ENCODE measurements around the gene SRD5A1.

Gene SRD5A1

GRCh38 chr5:6674421-6674820 is 41.2 kb downstream of the SRD5A1 start:
- no peak overlapping the region for H3K4me2 ChIP-seq (ENCODE audit: low read length)
- H3K9me3 ChIP-seq (ENCODE audit: control insufficient read depth, low read length), result no peaks in the 10 kb centered on the region
- no peak overlapping the region for H3K4me3 ChIP-seq (ENCODE audit: low read depth, low read length)
- H3K36me3 ChIP-seq (ENCODE audit: control insufficient read depth, insufficient read depth, low read length), result no peaks in the 10 kb centered on the region
- H3K4me1 ChIP-seq, result no peaks in the 10 kb centered on the region
- no peaks in the 10 kb centered on the region for H3K79me2 ChIP-seq
- H2AFZ ChIP-seq, result no peak overlapping the region
- H3K9ac ChIP-seq, result no peak overlapping the region
- TF ChIP-seq CTCF (IDR thresholded peaks at IDR 0.05), result no peak
- no peak overlapping the region for H3K27ac ChIP-seq
- H3K27me3 ChIP-seq (ENCODE audit: control insufficient read depth, insufficient read depth, low read length), result no peaks in the 10 kb centered on the region

GRCh38 chr5:6674886-6675285 is 41.6 kb downstream of the SRD5A1 start:
- Histone ChIP-seq H3K4me3 (ENCODE audit: low read depth, low read length) (no peak overlapping the region), H3K9ac (no peak overlapping the region), H3K4me2 (ENCODE audit: low read length) (no peak overlapping the region), H3K36me3 (ENCODE audit: control insufficient read depth, insufficient read depth, low read length) (no peaks in the 10 kb centered on the region), H3K79me2 (no peaks in the 10 kb centered on the region), H3K27ac (no peak overlapping the region), H2AFZ (no peak overlapping the region), H3K27me3 (ENCODE audit: control insufficient read depth, insufficient read depth, low read length) (no peaks in the 10 kb centered on the region), H3K9me3 (ENCODE audit: control insufficient read depth, low read length) (no peaks in the 10 kb centered on the region), H3K4me1 (no peaks in the 10 kb centered on the region)
- no peak for TF ChIP-seq CTCF (IDR thresholded peaks at IDR 0.05)

- H3K4me1 ChIP-seq, result no peaks in the 10 kb centered on the region
- no peak overlapping the region for H3K9ac ChIP-seq
- H3K36me3 ChIP-seq (ENCODE audit: control insufficient read depth, insufficient read depth, low read length), result no peaks in the 10 kb centered on the region
- no peaks in the 10 kb centered on the region for H3K79me2 ChIP-seq
- H3K27ac ChIP-seq, result no peak overlapping the region
- H3K4me3 ChIP-seq (ENCODE audit: low read depth, low read length), result no peak overlapping the region
- no peaks in the 10 kb centered on the region for H3K27me3 ChIP-seq (ENCODE audit: control insufficient read depth, insufficient read depth, low read length)
- no peak overlapping the region for H3K4me2 ChIP-seq (ENCODE audit: low read length)
- no peak for TF ChIP-seq CTCF (IDR thresholded peaks at IDR 0.05)
- H3K9me3 ChIP-seq (ENCODE audit: control insufficient read depth, low read length), result no peaks in the 10 kb centered on the region
- H2AFZ ChIP-seq, result no peak overlapping the region
Observed at GRCh38 chr5:6675784-6676491, 42.7 kb downstream of the SRD5A1 start.

GRCh38 chr5:6676702-6677101 is 43.5 kb downstream of the SRD5A1 start:
- Histone ChIP-seq H3K9ac (no peak overlapping the region), H3K9me3 (ENCODE audit: control insufficient read depth, low read length) (no peaks in the 10 kb centered on the region), H3K4me3 (ENCODE audit: low read depth, low read length) (no peak overlapping the region), H3K4me1 (no peaks in the 10 kb centered on the region), H3K79me2 (no peaks in the 10 kb centered on the region), H3K36me3 (ENCODE audit: control insufficient read depth, insufficient read depth, low read length) (no peaks in the 10 kb centered on the region), H3K27ac (no peak overlapping the region), H3K27me3 (ENCODE audit: control insufficient read depth, insufficient read depth, low read length) (no peaks in the 10 kb centered on the region), H2AFZ (no peak overlapping the region), H3K4me2 (ENCODE audit: low read length) (no peak overlapping the region)
- no peak for TF ChIP-seq CTCF (IDR thresholded peaks at IDR 0.05)

GRCh38 chr5:6678385-6678784 is 45.1 kb downstream of the SRD5A1 start:
- TF ChIP-seq CTCF (IDR thresholded peaks at IDR 0.05), result no peak
- no peak overlapping the region for H3K27ac ChIP-seq
- no peaks in the 10 kb centered on the region for H3K27me3 ChIP-seq (ENCODE audit: control insufficient read depth, insufficient read depth, low read length)
- H3K9me3 ChIP-seq (ENCODE audit: control insufficient read depth, low read length), result no peaks in the 10 kb centered on the region
- no peak overlapping the region for H3K9ac ChIP-seq
- no peak overlapping the region for H3K4me2 ChIP-seq (ENCODE audit: low read length)
- no peaks in the 10 kb centered on the region for H3K36me3 ChIP-seq (ENCODE audit: control insufficient read depth, insufficient read depth, low read length)
- no peak overlapping the region for H2AFZ ChIP-seq
- no peak overlapping the region for H3K4me3 ChIP-seq (ENCODE audit: low read depth, low read length)
- H3K79me2 ChIP-seq, result no peaks in the 10 kb centered on the region
- H3K4me1 ChIP-seq, result no peaks in the 10 kb centered on the region
